ENCODE data around the gene UMAD1. TPM values are rescaled to one million over a fixed set of nuclear protein-coding genes. Genes with fewer than 3 reads are reported as not detected.

Gene UMAD1
- total and polyA plus RNA-seq, 2 experiments from 2014 or later, result 8.4 to 12.4 TPM

DNA sequence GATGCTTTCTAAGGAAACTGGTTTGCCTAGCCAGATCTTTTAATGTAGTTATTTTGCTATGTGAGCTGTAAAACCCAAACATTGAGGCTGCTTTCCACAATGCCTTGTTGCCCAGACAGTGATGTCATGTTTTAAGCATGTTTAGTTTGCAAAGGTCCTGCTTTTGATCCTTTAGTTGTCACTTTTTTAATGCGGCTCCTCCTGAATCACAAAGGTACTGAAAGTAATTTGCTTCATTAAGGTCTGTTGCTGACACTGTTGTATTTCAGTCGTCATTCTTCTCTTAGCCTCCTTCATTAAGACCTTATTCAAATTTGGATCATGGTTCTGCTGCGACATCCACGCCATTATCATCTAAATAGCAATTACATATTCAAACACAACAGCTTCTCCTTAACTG, 67.3 kb downstream of the UMAD1 start:
- Histone ChIP-seq H3K27me3 (ENCODE audit: insufficient read depth) (no peaks in the 10 kb centered on the region), H3K36me3 (ENCODE audit: insufficient read depth) (no peaks in the 10 kb centered on the region), H3K79me2 (replicated peaks; ENCODE audit: insufficient read depth) (no peaks in the 10 kb centered on the region), H4K20me1 (replicated peaks; ENCODE audit: insufficient read depth) (no peaks in the 10 kb centered on the region), H3K4me2 (peak overlapping the region; percentile 63), H2AFZ (no peak overlapping the region), H3F3A (replicated peaks; ENCODE audit: low read depth) (no peaks in the 10 kb centered on the region), H3K4me3 (peak overlapping the region; percentile 23), H3K9me2 (ENCODE audit: insufficient read depth) (no peaks in the 10 kb centered on the region), H3K27ac (ENCODE audit: low read depth) (peak overlapping the region; percentile 20; the same call in 1 of the 2 replicates), H3K4me1 (ENCODE audit: insufficient read depth) (peaks cover 44% of the 10 kb centered on the region)
- DNase-seq (ENCODE audit: low spot score) (peak; percentile 42), ATAC-seq (peak; percentile 27; the same call in 2 of the 3 replicates)
- H3K27me3 Mint-ChIP-seq (ENCODE audit: insufficient read depth, low read depth, poor library complexity), result peaks cover 2% of the 10 kb centered on the region
- H3K27ac Mint-ChIP-seq, result peak overlapping the region; percentile 55
- TF ChIP-seq CREB1 (CRISPR knock-in tag; IDR thresholded peaks at IDR 0.05; ENCODE audit: low read depth) (peak; percentile 15; the same call in 1 of the 2 replicates), CTCF (conservative IDR thresholded peaks at IDR 0.05; ENCODE audit: low read depth in 2 of 2) (no peak)
- H3K9me3 Mint-ChIP-seq, result no peaks in the 10 kb centered on the region
- peak overlapping the region; percentile 32 for H3K4me3 Mint-ChIP-seq
- peaks cover 46% of the 10 kb centered on the region for H3K4me1 Mint-ChIP-seq
- no peaks in the 10 kb centered on the region for H3K36me3 Mint-ChIP-seq (ENCODE audit: low read depth)

GRCh38 chr7:7709291-7709690, 68.7 kb downstream of the UMAD1 start:
- Histone ChIP-seq H2AFZ (no peak overlapping the region), H3K36me3 (ENCODE audit: insufficient read depth) (no peaks in the 10 kb centered on the region), H3K4me2 (peak overlapping the region; percentile 63), H3K27ac (ENCODE audit: low read depth) (peak overlapping the region; percentile 41; the same call in 1 of the 2 replicates), H3K4me1 (ENCODE audit: insufficient read depth) (peaks cover 44% of the 10 kb centered on the region), H3F3A (replicated peaks; ENCODE audit: low read depth) (no peaks in the 10 kb centered on the region), H3K4me3 (no peak overlapping the region), H3K79me2 (replicated peaks; ENCODE audit: insufficient read depth) (no peaks in the 10 kb centered on the region), H3K27me3 (ENCODE audit: insufficient read depth) (no peaks in the 10 kb centered on the region), H4K20me1 (replicated peaks; ENCODE audit: insufficient read depth) (no peaks in the 10 kb centered on the region), H3K9me2 (ENCODE audit: insufficient read depth) (no peaks in the 10 kb centered on the region)
- no peaks in the 10 kb centered on the region for H3K36me3 Mint-ChIP-seq (ENCODE audit: low read depth)
- no peaks in the 10 kb centered on the region for H3K27me3 Mint-ChIP-seq (ENCODE audit: insufficient read depth, low read depth, poor library complexity)
- TF ChIP-seq CTCF (conservative IDR thresholded peaks at IDR 0.05; ENCODE audit: low read depth in 2 of 2) (peak in 1 of 2 experiments; percentile 19; a peak in 2 of 4 replicates), NANOG (IDR thresholded peaks at IDR 0.05; ENCODE audit: borderline replicate concordance) (no peak), EZH2 (IDR thresholded peaks at IDR 0.05; ENCODE audit: low read depth, unreplicated experiment) (no peak)
- TF ChIP-seq, protein P1, sequence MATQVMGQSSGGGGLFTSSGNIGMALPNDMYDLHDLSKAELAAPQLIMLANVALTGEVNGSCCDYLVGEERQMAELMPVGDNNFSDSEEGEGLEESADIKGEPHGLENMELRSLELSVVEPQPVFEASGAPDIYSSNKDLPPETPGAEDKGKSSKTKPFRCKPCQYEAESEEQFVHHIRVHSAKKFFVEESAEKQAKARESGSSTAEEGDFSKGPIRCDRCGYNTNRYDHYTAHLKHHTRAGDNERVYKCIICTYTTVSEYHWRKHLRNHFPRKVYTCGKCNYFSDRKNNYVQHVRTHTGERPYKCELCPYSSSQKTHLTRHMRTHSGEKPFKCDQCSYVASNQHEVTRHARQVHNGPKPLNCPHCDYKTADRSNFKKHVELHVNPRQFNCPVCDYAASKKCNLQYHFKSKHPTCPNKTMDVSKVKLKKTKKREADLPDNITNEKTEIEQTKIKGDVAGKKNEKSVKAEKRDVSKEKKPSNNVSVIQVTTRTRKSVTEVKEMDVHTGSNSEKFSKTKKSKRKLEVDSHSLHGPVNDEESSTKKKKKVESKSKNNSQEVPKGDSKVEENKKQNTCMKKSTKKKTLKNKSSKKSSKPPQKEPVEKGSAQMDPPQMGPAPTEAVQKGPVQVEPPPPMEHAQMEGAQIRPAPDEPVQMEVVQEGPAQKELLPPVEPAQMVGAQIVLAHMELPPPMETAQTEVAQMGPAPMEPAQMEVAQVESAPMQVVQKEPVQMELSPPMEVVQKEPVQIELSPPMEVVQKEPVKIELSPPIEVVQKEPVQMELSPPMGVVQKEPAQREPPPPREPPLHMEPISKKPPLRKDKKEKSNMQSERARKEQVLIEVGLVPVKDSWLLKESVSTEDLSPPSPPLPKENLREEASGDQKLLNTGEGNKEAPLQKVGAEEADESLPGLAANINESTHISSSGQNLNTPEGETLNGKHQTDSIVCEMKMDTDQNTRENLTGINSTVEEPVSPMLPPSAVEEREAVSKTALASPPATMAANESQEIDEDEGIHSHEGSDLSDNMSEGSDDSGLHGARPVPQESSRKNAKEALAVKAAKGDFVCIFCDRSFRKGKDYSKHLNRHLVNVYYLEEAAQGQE (IDR thresholded peaks at IDR 0.05; ENCODE audit: unreplicated experiment), result no peak
- TF ChIP-seq, protein P2, sequence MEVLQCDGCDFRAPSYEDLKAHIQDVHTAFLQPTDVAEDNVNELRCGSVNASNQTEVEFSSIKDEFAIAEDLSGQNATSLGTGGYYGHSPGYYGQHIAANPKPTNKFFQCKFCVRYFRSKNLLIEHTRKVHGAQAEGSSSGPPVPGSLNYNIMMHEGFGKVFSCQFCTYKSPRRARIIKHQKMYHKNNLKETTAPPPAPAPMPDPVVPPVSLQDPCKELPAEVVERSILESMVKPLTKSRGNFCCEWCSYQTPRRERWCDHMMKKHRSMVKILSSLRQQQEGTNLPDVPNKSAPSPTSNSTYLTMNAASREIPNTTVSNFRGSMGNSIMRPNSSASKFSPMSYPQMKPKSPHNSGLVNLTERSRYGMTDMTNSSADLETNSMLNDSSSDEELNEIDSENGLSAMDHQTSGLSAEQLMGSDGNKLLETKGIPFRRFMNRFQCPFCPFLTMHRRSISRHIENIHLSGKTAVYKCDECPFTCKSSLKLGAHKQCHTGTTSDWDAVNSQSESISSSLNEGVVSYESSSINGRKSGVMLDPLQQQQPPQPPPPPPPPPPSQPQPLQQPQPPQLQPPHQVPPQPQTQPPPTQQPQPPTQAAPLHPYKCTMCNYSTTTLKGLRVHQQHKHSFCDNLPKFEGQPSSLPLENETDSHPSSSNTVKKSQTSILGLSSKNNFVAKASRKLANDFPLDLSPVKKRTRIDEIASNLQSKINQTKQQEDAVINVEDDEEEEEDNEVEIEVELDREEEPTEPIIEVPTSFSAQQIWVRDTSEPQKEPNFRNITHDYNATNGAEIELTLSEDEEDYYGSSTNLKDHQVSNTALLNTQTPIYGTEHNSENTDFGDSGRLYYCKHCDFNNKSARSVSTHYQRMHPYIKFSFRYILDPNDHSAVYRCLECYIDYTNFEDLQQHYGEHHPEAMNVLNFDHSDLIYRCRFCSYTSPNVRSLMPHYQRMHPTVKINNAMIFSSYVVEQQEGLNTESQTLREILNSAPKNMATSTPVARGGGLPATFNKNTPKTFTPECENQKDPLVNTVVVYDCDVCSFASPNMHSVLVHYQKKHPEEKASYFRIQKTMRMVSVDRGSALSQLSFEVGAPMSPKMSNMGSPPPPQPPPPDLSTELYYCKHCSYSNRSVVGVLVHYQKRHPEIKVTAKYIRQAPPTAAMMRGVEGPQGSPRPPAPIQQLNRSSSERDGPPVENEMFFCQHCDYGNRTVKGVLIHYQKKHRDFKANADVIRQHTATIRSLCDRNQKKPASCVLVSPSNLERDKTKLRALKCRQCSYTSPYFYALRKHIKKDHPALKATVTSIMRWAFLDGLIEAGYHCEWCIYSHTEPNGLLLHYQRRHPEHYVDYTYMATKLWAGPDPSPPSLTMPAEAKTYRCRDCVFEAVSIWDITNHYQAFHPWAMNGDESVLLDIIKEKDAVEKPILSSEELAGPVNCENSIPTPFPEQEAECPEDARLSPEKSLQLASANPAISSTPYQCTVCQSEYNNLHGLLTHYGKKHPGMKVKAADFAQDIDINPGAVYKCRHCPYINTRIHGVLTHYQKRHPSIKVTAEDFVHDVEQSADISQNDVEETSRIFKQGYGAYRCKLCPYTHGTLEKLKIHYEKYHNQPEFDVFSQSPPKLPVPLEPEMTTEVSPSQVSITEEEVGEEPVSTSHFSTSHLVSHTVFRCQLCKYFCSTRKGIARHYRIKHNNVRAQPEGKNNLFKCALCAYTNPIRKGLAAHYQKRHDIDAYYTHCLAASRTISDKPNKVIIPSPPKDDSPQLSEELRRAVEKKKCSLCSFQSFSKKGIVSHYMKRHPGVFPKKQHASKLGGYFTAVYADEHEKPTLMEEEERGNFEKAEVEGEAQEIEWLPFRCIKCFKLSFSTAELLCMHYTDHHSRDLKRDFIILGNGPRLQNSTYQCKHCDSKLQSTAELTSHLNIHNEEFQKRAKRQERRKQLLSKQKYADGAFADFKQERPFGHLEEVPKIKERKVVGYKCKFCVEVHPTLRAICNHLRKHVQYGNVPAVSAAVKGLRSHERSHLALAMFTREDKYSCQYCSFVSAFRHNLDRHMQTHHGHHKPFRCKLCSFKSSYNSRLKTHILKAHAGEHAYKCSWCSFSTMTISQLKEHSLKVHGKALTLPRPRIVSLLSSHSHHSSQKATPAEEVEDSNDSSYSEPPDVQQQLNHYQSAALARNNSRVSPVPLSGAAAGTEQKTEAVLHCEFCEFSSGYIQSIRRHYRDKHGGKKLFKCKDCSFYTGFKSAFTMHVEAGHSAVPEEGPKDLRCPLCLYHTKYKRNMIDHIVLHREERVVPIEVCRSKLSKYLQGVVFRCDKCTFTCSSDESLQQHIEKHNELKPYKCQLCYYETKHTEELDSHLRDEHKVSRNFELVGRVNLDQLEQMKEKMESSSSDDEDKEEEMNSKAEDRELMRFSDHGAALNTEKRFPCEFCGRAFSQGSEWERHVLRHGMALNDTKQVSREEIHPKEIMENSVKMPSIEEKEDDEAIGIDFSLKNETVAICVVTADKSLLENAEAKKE (CRISPR knock-in tag; IDR thresholded peaks at IDR 0.05), result peak; percentile 78; the same call in 1 of the 2 replicates
- peak overlapping the region; percentile 78 for H3K27ac Mint-ChIP-seq
- DNase-seq (ENCODE audit: low spot score) (peak; percentile 74), ATAC-seq (peak; percentile 97)
- peak overlapping the region; percentile 6; the same call in 1 of the 3 replicates for H3K4me3 Mint-ChIP-seq
- H3K4me1 Mint-ChIP-seq, result peaks cover 46% of the 10 kb centered on the region
- H3K9me3 Mint-ChIP-seq, result no peaks in the 10 kb centered on the region
